GM19324 (cell line): ENCODE measurements around the gene CDC42EP4.
A peak's percentile ranks its signal among the peaks of the same experiment; 100 is the strongest.

ENCODE experiments used
- ATAC-seq: cut with Tn5 transposase; IDR thresholded peaks from one replicate; pipeline ENCODE4 v1.9.1; 2021; ENCODE audit warnings: mild to moderate bottlenecking, moderate library complexity; ENCODE audit not compliant: unreplicated experiment, low FRiP score

CDC42EP4 gene

GRCh38 chr17:73311781-73312641 lies at the start of gene CDC42EP4:
Gene CDC42EP4 (minus strand): TSS chr17:73312001. CDS start chr17:73286500, 25,501 bp downstream.
- ATAC-seq, result peak; percentile 91

GRCh38 chr17:73360961-73361761 lies 49.4 kb upstream of the CDC42EP4 start:
- ATAC-seq, result no peak

- ATAC-seq, result no peak
Observed at GRCh38 chr17:73359987-73360410, 48.2 kb upstream of the CDC42EP4 start.

GRCh38 chr17:73359352-73359751 lies 47.6 kb upstream of the CDC42EP4 start:
- no peak for ATAC-seq

- no peak for ATAC-seq
Observed at GRCh38 chr17:73358668-73359067, 46.9 kb upstream of the CDC42EP4 start.

- no peak for ATAC-seq
Observed at GRCh38 chr17:73357981-73358380, 46.2 kb upstream of the CDC42EP4 start.

- ATAC-seq, result no peak
Observed at GRCh38 chr17:73357318-73357717, 45.5 kb upstream of the CDC42EP4 start.

- ATAC-seq, result no peak
Observed at GRCh38 chr17:73356561-73357170, 44.9 kb upstream of the CDC42EP4 start.

- no peak for ATAC-seq
Observed at GRCh38 chr17:73354423-73355284, 42.9 kb upstream of the CDC42EP4 start.

GRCh38 chr17:73352261-73352660 lies 40.5 kb upstream of the CDC42EP4 start:
- no peak for ATAC-seq

GRCh38 chr17:73351764-73352163 lies 40.0 kb upstream of the CDC42EP4 start:
- ATAC-seq, result no peak

- ATAC-seq, result no peak
Observed at GRCh38 chr17:73350864-73351263, 39.1 kb upstream of the CDC42EP4 start.

- no peak for ATAC-seq
Observed at GRCh38 chr17:73349647-73350046, 37.8 kb upstream of the CDC42EP4 start.

- ATAC-seq, result no peak
Observed at GRCh38 chr17:73349138-73349537, 37.3 kb upstream of the CDC42EP4 start.

- ATAC-seq, result no peak
Observed at GRCh38 chr17:73348829-73349095, 37.0 kb upstream of the CDC42EP4 start.

GRCh38 chr17:73348018-73348828 lies 36.4 kb upstream of the CDC42EP4 start:
- no peak for ATAC-seq

GRCh38 chr17:73347351-73347750 lies 35.5 kb upstream of the CDC42EP4 start:
- no peak for ATAC-seq

- no peak for ATAC-seq
Observed at GRCh38 chr17:73346501-73347162, 34.8 kb upstream of the CDC42EP4 start.
